SK-N-SH (cell line): Measurements from ENCODE around the gene COX4I1. TPM values are rescaled to one million over a fixed set of nuclear protein-coding genes. Genes with fewer than 3 reads are reported as not detected.

Source experiments
- CTCF ChIA-PET: fragments of 300-600, 350-600 bp; formaldehyde crosslinking; extraction: SDS; loops from one replicate; lab custom pipeline; 2021; lab: Yijun Ruan, JAX
- POLR2A ChIA-PET: fragments of 350-600 bp; sonication (Branson Sonifier 250); formaldehyde crosslinking; extraction: SDS; loops from one replicate; lab custom pipeline; 2020; ENCODE audit warnings: antibody characterized with exemption, inconsistent platforms; lab: Yijun Ruan, JAX
- DNase-seq: peaks from one replicate; pipeline ENCODE4 v3.0.0; 2012
- H2AFZ ChIP-seq: fragments of 200-600 bp; sonication (generic); 2 replicates; pipeline ENCODE4 v1.8.1; 2016; ENCODE audit warnings: antibody characterized with exemption, mild to moderate bottlenecking, low read depth
- H3F3A ChIP-seq: fragments of 200-600 bp; sonication (generic); replicated peaks from 2 replicates; pipeline ENCODE3; 2016; ENCODE audit warnings: antibody characterized with exemption, mild to moderate bottlenecking; ENCODE audit not compliant: insufficient read depth
- H3K27ac ChIP-seq, 2 experiments: fragments of 200-500 bp in 1 of 2; fragments of 200-600 bp in 1 of 2; sonication (Bioruptor generic) in 1 of 2; sonication (generic), shearing (Covaris generic) in 1 of 2; 2 replicates each; pipeline versions ENCODE4 v1.5.1 to v1.6.1; 2014 to 2016; ENCODE audit warnings: low read depth in 2 of 2, inconsistent platforms in 1 of 2, low read length in 1 of 2, mild to moderate bottlenecking in 1 of 2, mixed read lengths in 1 of 2
- H3K27me3 ChIP-seq: fragments of 200-600 bp; sonication (generic), shearing (Covaris generic); 2 replicates; pipeline ENCODE4 v1.6.1; 2016; ENCODE audit warnings: mixed run types; ENCODE audit not compliant: insufficient read depth
- H3K36me3 ChIP-seq, 2 experiments: fragments of 200-500 bp in 1 of 2; fragments of 200-600 bp in 1 of 2; sonication (Bioruptor generic) in 1 of 2; sonication (generic) in 1 of 2; replicated peaks in 1 of 2; 2 replicates each; pipeline versions ENCODE3 to v1.5.1; 2014 to 2016; ENCODE audit warnings: low read length in 1 of 2, mild to moderate bottlenecking in 1 of 2; ENCODE audit not compliant: insufficient read depth in 2 of 2, control insufficient read depth in 1 of 2
- H3K4me1 ChIP-seq, 2 experiments: fragments of 200-500 bp in 1 of 2; fragments of 200-600 bp in 1 of 2; sonication (Bioruptor generic) in 1 of 2; sonication (generic), shearing (Covaris generic) in 1 of 2; 2 replicates each; pipeline versions ENCODE4 v1.5.1 to v1.6.1; 2014 to 2016; ENCODE audit warnings: low read depth in 1 of 2, low read length in 1 of 2, mixed run types in 1 of 2; ENCODE audit not compliant: insufficient read depth in 2 of 2, control insufficient read depth in 1 of 2
- H3K4me2 ChIP-seq: fragments of 200-600 bp; sonication (generic), shearing (Covaris generic); 2 replicates; pipeline ENCODE4 v1.6.1; 2017; ENCODE audit warnings: mixed run types
- H3K4me3 ChIP-seq, 2 experiments: fragments of 200-500 bp in 1 of 2; fragments of 200-600 bp in 1 of 2; sonication (Bioruptor generic) in 1 of 2; sonication (generic), shearing (Covaris generic) in 1 of 2; 2 replicates each; pipeline versions ENCODE4 v1.5.1 to v1.8.1; 2014 to 2016; ENCODE audit warnings: low read depth in 2 of 2, inconsistent platforms in 1 of 2, low read length in 1 of 2, mild to moderate bottlenecking in 1 of 2, mixed read lengths in 1 of 2, moderate library complexity in 1 of 2
- H3K79me2 ChIP-seq: fragments of 200-600 bp; sonication (generic); 2 replicates; pipeline ENCODE4 v1.8.1; 2017; ENCODE audit warnings: mild to moderate bottlenecking; ENCODE audit not compliant: insufficient read depth
- H3K9ac ChIP-seq: fragments of 200-600 bp; sonication (generic); 2 replicates; pipeline ENCODE4 v1.6.1; 2017; ENCODE audit warnings: mixed run types
- H3K9me2 ChIP-seq: fragments of 200-600 bp; sonication (generic); 2 replicates; pipeline ENCODE4 v1.6.1; 2017; ENCODE audit warnings: mixed run types
- H3K9me3 ChIP-seq: fragments of 200-600 bp; sonication (generic); 2 replicates; pipeline ENCODE4 v1.6.1; 2017; ENCODE audit warnings: mixed run types, mild to moderate bottlenecking, moderate library complexity
- H4K20me1 ChIP-seq: fragments of 200-600 bp; sonication (generic); 2 replicates; pipeline ENCODE4 v1.6.1; 2017; ENCODE audit warnings: mild to moderate bottlenecking, mixed run types; ENCODE audit not compliant: insufficient read depth
- EP300 ChIP-seq, 2 experiments: IDR thresholded peaks; 2 replicates each; pipeline versions ENCODE4 v1.4.0 to v1.6.1; 2012; ENCODE audit warnings: borderline replicate concordance in 1 of 2, low read depth in 1 of 2, low read length in 1 of 2
- EZH2phosphoT487 ChIP-seq: fragments of 200-600 bp; sonication (generic); IDR thresholded peaks from 2 replicates; pipeline ENCODE4 v1.6.1; 2017; ENCODE audit warnings: low read depth, mixed run types, mild to moderate bottlenecking, antibody characterized with exemption, moderate library complexity, borderline replicate concordance
- FOXM1 ChIP-seq: IDR thresholded peaks from 2 replicates; pipeline ENCODE4 v1.4.0; 2012; ENCODE audit warnings: low read depth, mild to moderate bottlenecking
- GATA2 ChIP-seq: sonication (generic); formaldehyde crosslinking; IDR thresholded peaks from 2 replicates; pipeline ENCODE4 v1.5.0; 2020; ENCODE audit warnings: mild to moderate bottlenecking, missing genetic modification reagents
- MEF2A ChIP-seq: IDR thresholded peaks from 2 replicates; pipeline ENCODE4 v1.4.0; 2012; ENCODE audit warnings: low read depth, borderline replicate concordance
- MXI1 ChIP-seq: IDR thresholded peaks from 2 replicates; pipeline ENCODE4 v1.6.1; 2012; ENCODE audit warnings: mild to moderate bottlenecking, low read depth, low read length, improper control_type of control experiment
- NFIC ChIP-seq: IDR thresholded peaks from 2 replicates; pipeline ENCODE4 v1.4.0; 2012; ENCODE audit warnings: borderline replicate concordance
- POLR2AphosphoS5 ChIP-seq: IDR thresholded peaks from 2 replicates; pipeline ENCODE4 v1.6.1; 2012; ENCODE audit warnings: low read depth, low read length
- RFX5 ChIP-seq: IDR thresholded peaks from 2 replicates; pipeline ENCODE4 v1.6.1; 2012; ENCODE audit warnings: mild to moderate bottlenecking, improper control_type of control experiment, low read length
- SIN3A ChIP-seq: IDR thresholded peaks from 2 replicates; pipeline ENCODE4 v1.6.1; 2012; ENCODE audit warnings: low read depth, mild to moderate bottlenecking, low read length, moderate library complexity, borderline replicate concordance
- TCF12 ChIP-seq: IDR thresholded peaks from 2 replicates; pipeline ENCODE4 v1.4.0; 2012
- YY1 ChIP-seq: IDR thresholded peaks from 2 replicates; pipeline ENCODE4 v1.4.0; 2012; ENCODE audit warnings: low read depth, mild to moderate bottlenecking
- WGBS: methylation state at CpG from one replicate; pipeline ENCODE4 v1.1.6; 2017; ENCODE audit warnings: low lambda C conversion rate; 5-methylcytosine and 5-hydroxymethylcytosine counted together
- polyA plus RNA-seq, 3 experiments: library from polyadenylated mRNA; depleted of rRNA; stranded (reverse); fragments of >200 nt; gene quantifications; 2 replicates each; pipeline ENCODE4 v1.2.3, GENCODE V29; 2012
- TF ChIP-seq, protein P1 (sequence below): IDR thresholded peaks from 2 replicates; pipeline ENCODE4 v1.6.1; 2012; ENCODE audit warnings: mild to moderate bottlenecking, low read depth, low read length, moderate library complexity
- TF ChIP-seq, protein P2 (sequence below): IDR thresholded peaks from 2 replicates; pipeline ENCODE4; 2012
- TF ChIP-seq, protein P3 (sequence below): IDR thresholded peaks from 2 replicates; pipeline ENCODE4 v1.4.0; 2012; ENCODE audit warnings: low read depth, borderline replicate concordance
- TF ChIP-seq, protein P4 (sequence below): IDR thresholded peaks from 2 replicates; pipeline ENCODE4 v1.4.0; 2012; ENCODE audit warnings: low read depth, borderline replicate concordance
- TF ChIP-seq, protein P5 (sequence below): IDR thresholded peaks from 2 replicates; pipeline ENCODE4 v1.4.0; 2012; ENCODE audit warnings: low read depth

COX4I1 gene
- polyA plus RNA-seq, 1 of the 3 experiments (the other 2 are of a cell fraction), result 1,294 TPM

DNA sequence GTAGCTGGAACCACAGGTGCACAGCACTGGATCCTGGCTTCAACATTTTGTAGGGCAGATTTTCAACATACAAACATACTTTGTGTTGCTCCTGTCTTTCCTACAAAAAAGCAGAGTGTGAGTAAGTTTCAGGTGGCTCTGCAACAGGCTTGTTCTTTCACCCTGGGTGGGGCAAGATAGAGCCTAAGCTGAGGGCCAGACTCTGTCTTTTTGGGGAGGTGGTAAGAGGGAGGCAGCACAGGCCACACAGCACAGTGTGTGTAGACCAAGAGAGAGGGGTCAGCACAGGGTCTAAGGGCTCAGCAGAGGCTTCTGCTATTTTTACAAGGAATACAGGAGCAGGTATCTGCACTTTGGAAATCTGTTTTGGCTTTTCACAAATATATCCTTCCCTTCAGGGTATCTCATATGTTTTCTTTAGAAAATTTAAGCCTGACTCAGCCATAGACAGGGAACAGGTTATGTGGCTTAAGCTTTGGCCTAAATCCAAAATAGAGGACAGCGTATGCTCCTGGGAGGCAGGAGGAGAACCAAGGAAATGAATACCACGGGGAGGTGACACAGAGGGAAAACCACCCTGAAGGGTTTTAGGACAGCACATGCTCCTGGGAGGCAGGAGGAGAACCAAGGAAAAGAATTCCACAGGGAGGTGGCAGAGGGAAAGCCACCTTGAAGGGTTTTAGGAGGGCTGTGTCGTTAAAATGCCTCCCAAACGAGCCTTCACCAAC lies 21.7 kb upstream of the COX4I1 start:
- Histone ChIP-seq H3K4me3 (no peak overlapping the region), H3F3A (peaks cover 21% of the 10 kb centered on the region), H3K27me3 (no peaks in the 10 kb centered on the region), H3K9me3 (no peaks in the 10 kb centered on the region), H4K20me1 (0 out of 2 replicates have a peak, but pooled peaks cover 6% of the 10 kb centered on the region), H3K79me2 (no peaks in the 10 kb centered on the region), H3K27ac (no peak overlapping the region; a peak in 1 of 4 replicates), H3K36me3 (peaks cover 19 to 38% of the 10 kb centered on the region in 2 experiments), H3K9ac (no peak overlapping the region), H2AFZ (no peak overlapping the region), H3K4me2 (no peak overlapping the region), H3K9me2 (no peaks in the 10 kb centered on the region), H3K4me1 (no peaks in the 10 kb centered on the region)
- no peak for DNase-seq
- CTCF ChIA-PET, result interaction anchor here (0.9 kb wide), 1 partner anchor 10 kb away, joined by 3 read pairs; no protein-coding TSS in a partner anchor
- no peak for TF ChIP-seq SIN3A
- TF ChIP-seq RFX5, result no peak
- TF ChIP-seq EZH2phosphoT487, result no peak
- TF ChIP-seq, protein P1, sequence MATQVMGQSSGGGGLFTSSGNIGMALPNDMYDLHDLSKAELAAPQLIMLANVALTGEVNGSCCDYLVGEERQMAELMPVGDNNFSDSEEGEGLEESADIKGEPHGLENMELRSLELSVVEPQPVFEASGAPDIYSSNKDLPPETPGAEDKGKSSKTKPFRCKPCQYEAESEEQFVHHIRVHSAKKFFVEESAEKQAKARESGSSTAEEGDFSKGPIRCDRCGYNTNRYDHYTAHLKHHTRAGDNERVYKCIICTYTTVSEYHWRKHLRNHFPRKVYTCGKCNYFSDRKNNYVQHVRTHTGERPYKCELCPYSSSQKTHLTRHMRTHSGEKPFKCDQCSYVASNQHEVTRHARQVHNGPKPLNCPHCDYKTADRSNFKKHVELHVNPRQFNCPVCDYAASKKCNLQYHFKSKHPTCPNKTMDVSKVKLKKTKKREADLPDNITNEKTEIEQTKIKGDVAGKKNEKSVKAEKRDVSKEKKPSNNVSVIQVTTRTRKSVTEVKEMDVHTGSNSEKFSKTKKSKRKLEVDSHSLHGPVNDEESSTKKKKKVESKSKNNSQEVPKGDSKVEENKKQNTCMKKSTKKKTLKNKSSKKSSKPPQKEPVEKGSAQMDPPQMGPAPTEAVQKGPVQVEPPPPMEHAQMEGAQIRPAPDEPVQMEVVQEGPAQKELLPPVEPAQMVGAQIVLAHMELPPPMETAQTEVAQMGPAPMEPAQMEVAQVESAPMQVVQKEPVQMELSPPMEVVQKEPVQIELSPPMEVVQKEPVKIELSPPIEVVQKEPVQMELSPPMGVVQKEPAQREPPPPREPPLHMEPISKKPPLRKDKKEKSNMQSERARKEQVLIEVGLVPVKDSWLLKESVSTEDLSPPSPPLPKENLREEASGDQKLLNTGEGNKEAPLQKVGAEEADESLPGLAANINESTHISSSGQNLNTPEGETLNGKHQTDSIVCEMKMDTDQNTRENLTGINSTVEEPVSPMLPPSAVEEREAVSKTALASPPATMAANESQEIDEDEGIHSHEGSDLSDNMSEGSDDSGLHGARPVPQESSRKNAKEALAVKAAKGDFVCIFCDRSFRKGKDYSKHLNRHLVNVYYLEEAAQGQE, result no peak
- no peak for TF ChIP-seq FOXM1
- no peak for TF ChIP-seq GATA2 (CRISPR knock-in tag)
- TF ChIP-seq NFIC, result no peak
- TF ChIP-seq TCF12, result no peak
- TF ChIP-seq, protein P2, sequence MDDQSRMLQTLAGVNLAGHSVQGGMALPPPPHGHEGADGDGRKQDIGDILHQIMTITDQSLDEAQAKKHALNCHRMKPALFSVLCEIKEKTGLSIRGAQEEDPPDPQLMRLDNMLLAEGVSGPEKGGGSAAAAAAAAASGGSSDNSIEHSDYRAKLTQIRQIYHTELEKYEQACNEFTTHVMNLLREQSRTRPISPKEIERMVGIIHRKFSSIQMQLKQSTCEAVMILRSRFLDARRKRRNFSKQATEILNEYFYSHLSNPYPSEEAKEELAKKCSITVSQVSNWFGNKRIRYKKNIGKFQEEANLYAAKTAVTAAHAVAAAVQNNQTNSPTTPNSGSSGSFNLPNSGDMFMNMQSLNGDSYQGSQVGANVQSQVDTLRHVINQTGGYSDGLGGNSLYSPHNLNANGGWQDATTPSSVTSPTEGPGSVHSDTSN, result no peak
- no peak for TF ChIP-seq MXI1
- POLR2A ChIA-PET, result no interaction called here
- 50% methylated on average over 2 of the region's 4 CpGs for WGBS

DNA sequence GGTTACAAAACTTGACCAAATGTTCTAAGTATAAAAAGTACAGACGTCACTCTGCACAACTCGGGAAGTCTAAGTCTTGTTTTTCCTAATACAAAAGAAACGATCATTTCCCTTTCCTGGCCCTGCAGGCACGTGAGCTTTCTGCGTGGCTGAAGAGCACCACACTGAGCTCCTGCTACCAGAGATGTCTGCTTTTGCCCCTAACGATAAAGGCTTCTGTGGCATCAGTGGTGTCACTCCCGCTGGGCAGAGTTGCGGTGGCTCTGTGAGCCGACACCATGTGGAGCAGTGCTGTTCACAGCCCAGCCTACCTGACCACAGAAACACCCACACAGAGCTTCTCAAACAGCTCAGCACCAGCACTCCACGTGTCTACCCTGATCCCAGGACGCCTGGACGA lies 20.6 kb upstream of the COX4I1 start:
- CTCF ChIA-PET, result interaction anchor here (1.1 to 1.6 kb wide), 2 partner anchors 27 to 43 kb away, joined by 3 to 4 read pairs; no protein-coding TSS in a partner anchor
- H3K4me3 ChIP-seq, result no peak overlapping the region
- no peaks in the 10 kb centered on the region for H3K27me3 ChIP-seq
- WGBS, result 93% methylated on average over 10 of the region's 12 CpGs
- no peak overlapping the region for H3K9ac ChIP-seq
- POLR2A ChIA-PET, result no interaction called here
- H2AFZ ChIP-seq, result no peak overlapping the region
- H3K9me3 ChIP-seq, result no peaks in the 10 kb centered on the region
- H3F3A ChIP-seq, result peaks cover 21% of the 10 kb centered on the region
- H3K79me2 ChIP-seq, result no peaks in the 10 kb centered on the region
- H3K4me1 ChIP-seq, result no peaks in the 10 kb centered on the region
- DNase-seq, result no peak
- H3K27ac ChIP-seq, result no peak overlapping the region
- peaks cover 19 to 38% of the 10 kb centered on the region in 2 experiments for H3K36me3 ChIP-seq
- 0 out of 2 replicates have a peak, but pooled peaks cover 7% of the 10 kb centered on the region for H4K20me1 ChIP-seq
- no peak overlapping the region for H3K4me2 ChIP-seq
- H3K9me2 ChIP-seq, result no peaks in the 10 kb centered on the region
- TF ChIP-seq, protein P3, sequence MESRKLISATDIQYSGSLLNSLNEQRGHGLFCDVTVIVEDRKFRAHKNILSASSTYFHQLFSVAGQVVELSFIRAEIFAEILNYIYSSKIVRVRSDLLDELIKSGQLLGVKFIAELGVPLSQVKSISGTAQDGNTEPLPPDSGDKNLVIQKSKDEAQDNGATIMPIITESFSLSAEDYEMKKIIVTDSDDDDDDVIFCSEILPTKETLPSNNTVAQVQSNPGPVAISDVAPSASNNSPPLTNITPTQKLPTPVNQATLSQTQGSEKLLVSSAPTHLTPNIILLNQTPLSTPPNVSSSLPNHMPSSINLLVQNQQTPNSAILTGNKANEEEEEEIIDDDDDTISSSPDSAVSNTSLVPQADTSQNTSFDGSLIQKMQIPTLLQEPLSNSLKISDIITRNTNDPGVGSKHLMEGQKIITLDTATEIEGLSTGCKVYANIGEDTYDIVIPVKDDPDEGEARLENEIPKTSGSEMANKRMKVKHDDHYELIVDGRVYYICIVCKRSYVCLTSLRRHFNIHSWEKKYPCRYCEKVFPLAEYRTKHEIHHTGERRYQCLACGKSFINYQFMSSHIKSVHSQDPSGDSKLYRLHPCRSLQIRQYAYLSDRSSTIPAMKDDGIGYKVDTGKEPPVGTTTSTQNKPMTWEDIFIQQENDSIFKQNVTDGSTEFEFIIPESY, result no peak
- no peak for TF ChIP-seq POLR2AphosphoS5
- no peak for TF ChIP-seq MEF2A
- no peak for TF ChIP-seq EP300 (IDR thresholded peaks at IDR 0.05; ENCODE audit: borderline replicate concordance in 1 of 2, low read depth in 1 of 2, low read length in 1 of 2)
- TF ChIP-seq MXI1, result no peak
- TF ChIP-seq, protein P4, sequence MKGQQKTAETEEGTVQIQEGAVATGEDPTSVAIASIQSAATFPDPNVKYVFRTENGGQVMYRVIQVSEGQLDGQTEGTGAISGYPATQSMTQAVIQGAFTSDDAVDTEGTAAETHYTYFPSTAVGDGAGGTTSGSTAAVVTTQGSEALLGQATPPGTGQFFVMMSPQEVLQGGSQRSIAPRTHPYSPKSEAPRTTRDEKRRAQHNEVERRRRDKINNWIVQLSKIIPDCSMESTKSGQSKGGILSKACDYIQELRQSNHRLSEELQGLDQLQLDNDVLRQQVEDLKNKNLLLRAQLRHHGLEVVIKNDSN, result no peak
- TF ChIP-seq, protein P5, sequence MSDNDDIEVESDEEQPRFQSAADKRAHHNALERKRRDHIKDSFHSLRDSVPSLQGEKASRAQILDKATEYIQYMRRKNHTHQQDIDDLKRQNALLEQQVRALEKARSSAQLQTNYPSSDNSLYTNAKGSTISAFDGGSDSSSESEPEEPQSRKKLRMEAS, result no peak
- TF ChIP-seq RFX5, result no peak
- TF ChIP-seq YY1, result no peak
